Measurements from ENCODE around the gene ATG4B.

GRCh38 chr2:241598061-241598460 is 39.4 kb upstream of the ATG4B start:
- TF ChIP-seq, protein P1, sequence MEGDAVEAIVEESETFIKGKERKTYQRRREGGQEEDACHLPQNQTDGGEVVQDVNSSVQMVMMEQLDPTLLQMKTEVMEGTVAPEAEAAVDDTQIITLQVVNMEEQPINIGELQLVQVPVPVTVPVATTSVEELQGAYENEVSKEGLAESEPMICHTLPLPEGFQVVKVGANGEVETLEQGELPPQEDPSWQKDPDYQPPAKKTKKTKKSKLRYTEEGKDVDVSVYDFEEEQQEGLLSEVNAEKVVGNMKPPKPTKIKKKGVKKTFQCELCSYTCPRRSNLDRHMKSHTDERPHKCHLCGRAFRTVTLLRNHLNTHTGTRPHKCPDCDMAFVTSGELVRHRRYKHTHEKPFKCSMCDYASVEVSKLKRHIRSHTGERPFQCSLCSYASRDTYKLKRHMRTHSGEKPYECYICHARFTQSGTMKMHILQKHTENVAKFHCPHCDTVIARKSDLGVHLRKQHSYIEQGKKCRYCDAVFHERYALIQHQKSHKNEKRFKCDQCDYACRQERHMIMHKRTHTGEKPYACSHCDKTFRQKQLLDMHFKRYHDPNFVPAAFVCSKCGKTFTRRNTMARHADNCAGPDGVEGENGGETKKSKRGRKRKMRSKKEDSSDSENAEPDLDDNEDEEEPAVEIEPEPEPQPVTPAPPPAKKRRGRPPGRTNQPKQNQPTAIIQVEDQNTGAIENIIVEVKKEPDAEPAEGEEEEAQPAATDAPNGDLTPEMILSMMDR (IDR thresholded peaks at IDR 0.05), result no peak
- TF ChIP-seq EZH2phosphoT487 (IDR thresholded peaks at IDR 0.05) (no peak), EZH2 (IDR thresholded peaks at IDR 0.05) (no peak)
